Progenitor cell of endocrine pancreas (in vitro differentiated cells): ENCODE results near the gene MRC2. TPM values are rescaled to one million over a fixed set of nuclear protein-coding genes. Genes with fewer than 3 reads are reported as not detected.

Experiments
- DNase-seq: peaks from one replicate; pipeline ENCODE4 v3.0.0; 2021; ENCODE audit warnings: low spot score; ENCODE audit not compliant: unreplicated experiment
- H3K27ac Mint-ChIP-seq: 2 replicates; pipeline ENCODE4 v1.8.0; 2021; ENCODE audit warnings: mild to moderate bottlenecking, moderate library complexity, mixed read lengths
- H3K27me3 Mint-ChIP-seq: 2 replicates; pipeline ENCODE4 v1.8.0; 2021; ENCODE audit warnings: mixed read lengths
- H3K36me3 Mint-ChIP-seq: 2 replicates; pipeline ENCODE4 v1.8.0; 2022; ENCODE audit warnings: mixed read lengths; ENCODE audit not compliant: insufficient read depth
- H3K4me1 Mint-ChIP-seq: 2 replicates; pipeline ENCODE4 v1.8.0; 2021; ENCODE audit warnings: low read depth, mixed read lengths
- H3K4me3 Mint-ChIP-seq: 2 replicates; pipeline ENCODE4 v1.8.0; 2021; ENCODE audit warnings: low read depth, mild to moderate bottlenecking, moderate library complexity, mixed read lengths
- H3K9me3 Mint-ChIP-seq: 2 replicates; pipeline ENCODE4 v1.8.0; 2021; ENCODE audit warnings: low read depth, mixed read lengths
- total RNA-seq: library from RNA; stranded (reverse); gene quantifications from 2 replicates; pipeline ENCODE4 v1.2.1, GENCODE V29; 2021
- TF ChIP-seq, protein P1 (sequence below): fragments of 200-600 bp; sonication (generic); IDR thresholded peaks from one replicate; pipeline ENCODE4 v1.5.0; 2021; ENCODE audit warnings: antibody characterized with exemption, mild to moderate bottlenecking; ENCODE audit not compliant: unreplicated experiment

The MRC2 gene
- total RNA-seq, 1 donor from 2014 or later = 4.9 TPM

DNA sequence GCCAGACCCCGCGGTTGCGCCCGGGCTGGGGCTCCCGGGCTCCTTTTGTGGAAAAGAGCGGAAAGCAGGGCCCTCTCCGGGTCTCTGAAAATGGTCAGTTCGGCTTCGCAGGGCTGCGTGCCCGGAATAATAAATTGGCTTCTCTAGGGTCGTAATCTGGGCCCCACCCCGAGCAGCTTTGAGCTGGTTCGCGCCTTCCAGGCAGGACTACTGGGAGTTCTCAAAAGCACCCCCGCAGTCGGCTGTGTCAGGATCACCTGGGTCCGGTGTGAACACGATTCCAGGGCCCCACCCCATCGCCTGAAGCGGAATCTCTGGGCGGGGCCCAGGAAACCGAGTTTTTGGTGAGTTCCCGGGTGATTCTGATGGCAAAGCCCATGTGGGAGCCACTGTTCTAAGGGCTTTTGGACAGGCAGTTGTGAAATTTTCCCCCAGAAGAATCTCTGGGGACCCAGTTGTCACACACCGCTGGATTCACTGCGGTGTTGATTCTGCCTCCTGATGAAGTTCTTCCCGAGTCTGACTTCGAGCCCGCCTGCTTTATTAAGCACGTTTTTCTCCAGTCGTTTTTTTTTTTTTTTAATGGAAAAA lies 77.0 kb downstream of the MRC2 start:
- H3K9me3 Mint-ChIP-seq = no peaks in the 10 kb centered on the region
- no peak for DNase-seq
- TF ChIP-seq, protein P1, sequence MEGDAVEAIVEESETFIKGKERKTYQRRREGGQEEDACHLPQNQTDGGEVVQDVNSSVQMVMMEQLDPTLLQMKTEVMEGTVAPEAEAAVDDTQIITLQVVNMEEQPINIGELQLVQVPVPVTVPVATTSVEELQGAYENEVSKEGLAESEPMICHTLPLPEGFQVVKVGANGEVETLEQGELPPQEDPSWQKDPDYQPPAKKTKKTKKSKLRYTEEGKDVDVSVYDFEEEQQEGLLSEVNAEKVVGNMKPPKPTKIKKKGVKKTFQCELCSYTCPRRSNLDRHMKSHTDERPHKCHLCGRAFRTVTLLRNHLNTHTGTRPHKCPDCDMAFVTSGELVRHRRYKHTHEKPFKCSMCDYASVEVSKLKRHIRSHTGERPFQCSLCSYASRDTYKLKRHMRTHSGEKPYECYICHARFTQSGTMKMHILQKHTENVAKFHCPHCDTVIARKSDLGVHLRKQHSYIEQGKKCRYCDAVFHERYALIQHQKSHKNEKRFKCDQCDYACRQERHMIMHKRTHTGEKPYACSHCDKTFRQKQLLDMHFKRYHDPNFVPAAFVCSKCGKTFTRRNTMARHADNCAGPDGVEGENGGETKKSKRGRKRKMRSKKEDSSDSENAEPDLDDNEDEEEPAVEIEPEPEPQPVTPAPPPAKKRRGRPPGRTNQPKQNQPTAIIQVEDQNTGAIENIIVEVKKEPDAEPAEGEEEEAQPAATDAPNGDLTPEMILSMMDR = no peak

DNA sequence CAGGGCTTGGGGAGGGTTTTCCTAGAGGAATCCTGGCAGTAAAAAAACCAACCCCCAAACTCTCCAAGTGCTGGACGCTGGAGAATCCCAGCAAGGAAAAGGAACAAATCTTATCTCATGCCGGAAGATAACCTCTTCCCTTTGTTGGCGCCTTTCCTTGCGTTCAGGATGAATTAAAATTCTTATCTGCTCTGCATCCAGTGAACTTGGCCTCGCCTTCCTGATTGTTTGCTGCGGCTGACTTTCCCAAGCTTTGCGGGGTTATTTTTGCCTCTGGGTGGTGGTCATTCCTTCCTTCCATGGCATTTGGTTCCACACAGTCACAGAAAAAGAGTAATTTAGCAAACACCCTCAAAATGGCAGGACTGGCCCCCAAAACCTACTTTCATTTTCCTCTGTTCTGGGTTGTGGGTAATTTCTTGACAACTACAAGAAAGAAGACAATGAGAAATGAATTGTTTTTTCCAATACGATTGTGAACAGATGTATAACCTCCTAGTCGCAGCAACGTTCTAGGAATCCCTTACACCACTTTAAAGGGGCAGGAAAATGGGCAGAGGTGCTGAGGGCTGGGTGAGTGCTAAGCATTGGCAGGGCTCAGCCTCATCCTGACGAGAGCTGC lies 77.8 kb downstream of the MRC2 start:
- DNase-seq = no peak
- peaks cover 64% of the 10 kb centered on the region for H3K27me3 Mint-ChIP-seq
- no peaks in the 10 kb centered on the region for H3K9me3 Mint-ChIP-seq
- peaks cover 9% of the 10 kb centered on the region for H3K4me1 Mint-ChIP-seq
- H3K36me3 Mint-ChIP-seq = peaks cover 2% of the 10 kb centered on the region
- TF ChIP-seq, protein P1 = no peak
- H3K27ac Mint-ChIP-seq = no peak overlapping the region
- H3K4me3 Mint-ChIP-seq = peak overlapping the region; percentile 79

More for the DNA sequence above, 77.0 kb downstream of the MRC2 start:
- Mint-ChIP-seq H3K4me3 (peak overlapping the region; percentile 79), H3K36me3 (peaks cover 2% of the 10 kb centered on the region), H3K27me3 (peaks cover 60% of the 10 kb centered on the region), H3K4me1 (peaks cover 12% of the 10 kb centered on the region), H3K27ac (peak overlapping the region; percentile 62)

DNA sequence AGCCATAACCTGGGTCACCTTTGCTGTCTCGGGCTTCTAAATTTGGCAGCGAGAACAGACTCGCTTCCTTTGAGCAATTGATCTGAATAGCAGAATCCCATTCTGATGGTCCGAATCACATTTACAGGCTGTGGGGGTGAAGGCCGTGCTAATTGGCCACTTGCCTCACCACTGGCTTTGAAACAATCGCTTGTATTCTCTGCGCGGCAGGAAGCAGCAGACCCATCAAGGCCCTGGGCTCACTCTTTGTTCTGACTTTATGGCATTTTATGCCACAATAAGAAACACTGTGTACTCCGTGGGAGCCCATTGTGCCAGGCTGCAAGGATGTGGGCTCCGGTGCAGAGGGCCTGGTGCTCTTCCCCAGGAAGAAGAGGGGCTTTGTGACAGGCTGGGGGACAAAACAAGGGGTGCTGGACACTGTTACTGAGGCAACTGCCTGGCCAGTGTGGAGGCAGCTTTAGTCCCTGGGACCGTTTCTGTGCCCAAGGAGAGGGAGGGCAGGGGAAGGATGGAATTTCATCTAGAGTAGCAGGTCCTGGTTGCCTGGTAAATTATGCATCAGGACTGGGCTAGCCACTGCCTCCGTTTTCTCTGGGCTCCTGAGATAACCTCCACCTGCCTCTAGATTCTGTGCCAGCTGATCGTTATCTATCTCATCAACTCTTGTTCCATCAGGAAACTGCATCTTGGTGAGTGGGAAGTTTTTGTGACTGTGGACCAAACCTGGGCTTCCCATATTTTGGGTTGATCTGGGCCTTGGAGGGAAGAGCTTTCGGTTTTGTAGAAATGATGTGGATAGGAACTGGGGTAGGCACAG lies 78.5 kb downstream of the MRC2 start:
- no peak overlapping the region for H3K27ac Mint-ChIP-seq
- peaks cover 2% of the 10 kb centered on the region for H3K36me3 Mint-ChIP-seq
- peaks cover 62% of the 10 kb centered on the region for H3K27me3 Mint-ChIP-seq
- TF ChIP-seq, protein P1 = no peak
- no peak for DNase-seq
- no peak overlapping the region for H3K4me3 Mint-ChIP-seq
- H3K9me3 Mint-ChIP-seq = no peaks in the 10 kb centered on the region
- H3K4me1 Mint-ChIP-seq = peaks cover 9% of the 10 kb centered on the region

DNA sequence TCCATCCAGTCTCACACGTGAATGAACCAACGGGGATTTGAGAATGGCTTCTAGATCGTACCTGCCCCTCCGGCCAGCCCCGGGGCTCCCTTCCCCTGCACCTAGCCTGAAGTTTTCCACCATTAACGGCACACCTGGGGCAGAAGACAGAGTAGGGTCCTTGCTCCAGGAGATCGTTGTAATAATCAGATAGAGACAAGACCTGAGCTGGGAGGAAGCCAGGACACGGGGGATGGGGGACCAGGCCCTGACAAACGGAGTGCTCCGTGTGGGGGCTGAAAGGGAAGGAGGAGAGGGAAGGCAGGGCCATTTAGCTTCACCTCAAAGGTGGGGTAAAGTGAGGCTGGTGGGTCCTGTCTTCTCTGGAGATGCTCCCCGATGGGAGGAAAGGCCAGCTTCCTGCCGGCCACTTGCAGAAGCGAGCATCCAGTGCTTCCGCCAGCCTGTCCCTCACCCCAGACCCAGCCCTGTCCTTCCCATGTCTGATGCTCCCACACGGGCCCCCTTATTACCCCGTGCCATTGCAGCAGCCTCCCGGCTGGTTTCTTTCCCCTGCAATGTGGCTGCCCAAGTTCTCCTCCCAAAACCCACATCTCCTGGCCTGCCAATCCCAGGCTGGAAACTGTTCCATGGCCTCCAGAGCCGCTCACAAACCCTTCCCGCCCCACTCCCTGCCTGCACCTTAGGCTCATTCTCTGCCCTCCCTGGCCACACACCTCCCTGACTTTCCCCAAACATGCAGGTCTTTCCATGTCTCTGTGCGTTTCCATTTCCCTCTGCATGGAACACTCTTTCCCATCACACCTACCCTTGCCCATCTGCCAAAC lies 79.3 kb downstream of the MRC2 start:
- peaks cover 60% of the 10 kb centered on the region for H3K27me3 Mint-ChIP-seq

More for the DNA sequence above, 79.3 kb downstream of the MRC2 start:
- DNase-seq = peak; percentile 6
- Mint-ChIP-seq H3K36me3 (peaks cover 2% of the 10 kb centered on the region), H3K4me1 (peaks cover 9% of the 10 kb centered on the region), H3K4me3 (no peak overlapping the region), H3K27ac (no peak overlapping the region), H3K9me3 (no peaks in the 10 kb centered on the region)
- TF ChIP-seq, protein P1 = no peak
